K562 (cell line): ENCODE data around the gene SIRT3. TPM values are rescaled to one million over a fixed set of nuclear protein-coding genes. Genes with fewer than 3 reads are reported as not detected.

ENCODE experiments used
- CAMTA2 ChIP-seq: fragments of 250-450 bp; sonication (Bioruptor Pico); conservative IDR thresholded peaks from 2 replicates; pipeline ENCODE4 v1.5.1; 2022
- CHD7 ChIP-seq: fragments of 200-600 bp; sonication (generic); IDR thresholded peaks from one replicate; pipeline ENCODE4 v1.6.1; 2012; ENCODE audit warnings: mild to moderate bottlenecking, low read depth, low read length, inconsistent platforms
- KLF16 ChIP-seq: IDR thresholded peaks from 2 replicates; pipeline ENCODE4 v1.6.1; 2016; ENCODE audit warnings: antibody characterized with exemption
- KLF6 ChIP-seq: fragments of 250-450 bp; sonication (Bioruptor Pico); IDR thresholded peaks from 2 replicates; pipeline ENCODE4 v1.4.0; 2020; ENCODE audit warnings: mild to moderate bottlenecking, moderate library complexity, borderline replicate concordance
- NBN ChIP-seq: fragments of 450-650 bp; IDR thresholded peaks from 2 replicates; pipeline ENCODE4 v1.6.1; 2016; ENCODE audit warnings: low read depth, mild to moderate bottlenecking
- SRSF7 ChIP-seq: fragments of 200-400 bp; formaldehyde crosslinking; optimal IDR thresholded peaks from 2 replicates; pipeline ENCODE3; 2017; ENCODE audit warnings: mild to moderate bottlenecking, low read depth, low read length
- TAF9B ChIP-seq: fragments of 450-650 bp; IDR thresholded peaks from 2 replicates; pipeline ENCODE4 v1.6.1; 2018; ENCODE audit warnings: mild to moderate bottlenecking; ENCODE audit not compliant: partially characterized antibody
- TSC22D4 ChIP-seq: fragments of 450-650 bp; IDR thresholded peaks from 2 replicates; pipeline ENCODE4 v1.6.1; 2016; ENCODE audit warnings: missing genetic modification characterization, missing biosample characterization, control low read depth
- ZBED1 ChIP-seq: IDR thresholded peaks from 2 replicates; pipeline ENCODE4 v1.6.1; 2014
- ZNF146 ChIP-seq: IDR thresholded peaks from one replicate; pipeline ENCODE4 v1.6.1; 2018; ENCODE audit warnings: missing compliant biosample characterization; ENCODE audit not compliant: unreplicated experiment
- ZNF165 ChIP-seq: fragments of 250-450 bp; sonication (Bioruptor Pico); IDR thresholded peaks from 2 replicates; pipeline ENCODE4 v1.4.0; 2020; ENCODE audit warnings: borderline replicate concordance
- ZNF395 ChIP-seq: fragments of 200-800 bp; sonication (Bioruptor generic); IDR thresholded peaks from 2 replicates; pipeline ENCODE4 v1.6.1; 2017; ENCODE audit warnings: missing genetic modification characterization, missing compliant biosample characterization
- ZNF778 ChIP-seq: fragments of 450-650 bp; formaldehyde crosslinking; IDR thresholded peaks from 2 replicates; pipeline ENCODE4 v1.4.0; 2020; ENCODE audit warnings: mild to moderate bottlenecking, moderate library complexity
- polyA plus RNA-seq, 8 experiments: library from polyadenylated mRNA; depleted of rRNA in 4 of 8; stranded (reverse) in 5 of 8; unstranded in 3 of 8; fragments of >200 nt; fragmentation: Nextera tagmentation in 2 of 8; fragmentation: Illumina TruSeq in 1 of 8; extraction: Ambion mirVana in 2 of 8; extraction: Trizol in 1 of 8; gene quantifications; 2 replicates each; pipeline versions ENCODE4 v1.2.1 to v1.2.3, GENCODE V29; 2011 to 2014; ENCODE audit warnings: inconsistent platforms in 1 of 8, missing spikeins in 1 of 8
- total RNA-seq, 7 experiments: library from RNA; depleted of rRNA in 6 of 7; stranded (reverse); fragments of >200 nt in 6 of 7; fragmentation: Illumina TruSeq in 2 of 7; extraction: Trizol in 2 of 7; gene quantifications; 2 replicates each; pipeline versions ENCODE4 v1.2.1 to v1.2.3, GENCODE V29; 2011 to 2021; ENCODE audit warnings: low replicate concordance in 1 of 7
- TF ChIP-seq, protein P1 (sequence below): fragments of 450-650 bp; formaldehyde crosslinking; IDR thresholded peaks from 2 replicates; pipeline ENCODE4 v1.4.0; 2020; ENCODE audit warnings: mild to moderate bottlenecking

Gene SIRT3
- total and polyA plus RNA-seq, 9 of the 15 experiments (the other 6 are each of a cell fraction or from before 2014, with no cell fraction given) = 1.9 to 27.5 (median 14.5) TPM

DNA sequence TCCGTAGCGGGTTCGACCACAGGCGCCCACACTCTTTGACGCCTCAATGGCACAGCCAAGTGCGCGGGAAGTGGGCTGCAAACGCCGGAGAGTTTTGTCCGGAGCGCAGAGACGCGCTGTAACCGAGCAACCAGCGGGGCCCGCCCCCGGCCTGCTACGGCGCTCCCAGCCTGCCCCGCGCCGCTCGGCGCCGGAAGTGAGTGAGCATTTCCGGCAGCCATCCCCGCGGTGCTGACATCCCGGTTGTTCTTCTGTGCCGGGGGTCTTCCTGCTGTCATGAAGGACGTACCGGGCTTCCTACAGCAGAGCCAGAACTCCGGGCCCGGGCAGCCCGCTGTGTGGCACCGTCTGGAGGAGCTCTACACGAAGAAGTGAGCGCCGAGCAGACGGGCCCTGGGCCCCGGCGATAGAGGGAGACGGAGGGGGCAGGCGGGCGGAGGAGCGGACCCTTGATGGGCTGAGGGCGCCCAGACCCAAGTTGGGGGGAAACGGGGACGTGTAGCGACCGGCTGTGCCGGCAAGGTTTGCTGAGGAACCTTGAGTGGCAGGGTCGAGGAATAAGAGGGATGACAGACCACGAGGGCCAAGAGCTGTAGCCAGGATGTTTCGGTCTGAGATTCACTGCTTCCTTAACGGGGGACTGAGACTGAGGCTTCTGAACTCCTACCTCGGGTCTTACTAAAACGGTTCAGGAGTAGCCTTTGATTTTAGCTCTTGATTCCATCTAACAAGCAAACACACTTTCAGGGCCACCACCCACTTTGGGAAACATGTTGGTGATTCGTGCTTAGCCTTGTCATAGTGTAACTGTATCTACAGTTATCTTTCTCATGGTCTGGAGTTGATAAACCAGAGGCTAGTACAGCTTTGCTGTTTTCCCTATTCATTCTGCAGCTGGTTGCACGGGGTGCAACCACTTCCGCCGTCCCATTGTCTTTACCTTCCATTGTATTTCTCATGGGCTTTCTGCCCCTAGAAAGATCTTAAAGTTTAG is 929 bp upstream of the SIRT3 start, which contains the start of gene PSMD13 (continued):
- TF ChIP-seq CHD7 = no peak
- TF ChIP-seq NBN = no peak
- no peak for TF ChIP-seq ZBED1
- TF ChIP-seq TAF9B = peak; percentile 77
- no peak for TF ChIP-seq ZNF395 (CRISPR knock-in tag)
- TF ChIP-seq SRSF7 = no peak
- TF ChIP-seq KLF16 = no peak
- TF ChIP-seq ZNF778 (CRISPR knock-in tag) = no peak
- TF ChIP-seq, protein P1, sequence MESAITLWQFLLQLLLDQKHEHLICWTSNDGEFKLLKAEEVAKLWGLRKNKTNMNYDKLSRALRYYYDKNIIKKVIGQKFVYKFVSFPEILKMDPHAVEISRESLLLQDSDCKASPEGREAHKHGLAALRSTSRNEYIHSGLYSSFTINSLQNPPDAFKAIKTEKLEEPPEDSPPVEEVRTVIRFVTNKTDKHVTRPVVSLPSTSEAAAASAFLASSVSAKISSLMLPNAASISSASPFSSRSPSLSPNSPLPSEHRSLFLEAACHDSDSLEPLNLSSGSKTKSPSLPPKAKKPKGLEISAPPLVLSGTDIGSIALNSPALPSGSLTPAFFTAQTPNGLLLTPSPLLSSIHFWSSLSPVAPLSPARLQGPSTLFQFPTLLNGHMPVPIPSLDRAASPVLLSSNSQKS (CRISPR knock-in tag) = no peak
- no peak for TF ChIP-seq TSC22D4 (tag)
- no peak for TF ChIP-seq ZNF165 (CRISPR knock-in tag)
- TF ChIP-seq KLF6 (CRISPR knock-in tag) = no peak
- no peak for TF ChIP-seq CAMTA2
- TF ChIP-seq ZNF146 = no peak
